ENCODE measurements around the gene KLHL40. TPM values are rescaled to one million over a fixed set of nuclear protein-coding genes. Genes with fewer than 3 reads are reported as not detected.

The KLHL40 gene
- total and polyA plus RNA-seq, 12 donors = 0.03 to 0.54 (median 0.11) TPM; not detected in 9

GRCh38 chr3:42649783-42650182 lies 35.6 kb upstream of the KLHL40 start:
- Histone ChIP-seq H3K4me3 (no peak overlapping the region), H3K27ac (no peak overlapping the region), H3K27me3 (no peaks in the 10 kb centered on the region), H3K36me3 (replicated peaks in 1 of 2) (peaks cover 0 to 38% of the 10 kb centered on the region in 2 donors), H3K9me3 (replicated peaks in 1 of 3) (no peaks in the 10 kb centered on the region), H3K4me1 (replicated peaks in 1 of 2) (peaks cover 19 to 34% of the 10 kb centered on the region in 2 donors)
- intact Hi-C loops (cut with DNase I) = loop anchor here (5.0 to 10.0 kb wide), 2 partner anchors 45 to 47 kb away; partner anchors contain the start of gene NKTR (in 2 of the 2)
- no peak for TF ChIP-seq CTCF (IDR thresholded peaks at IDR 0.05)
- no peak for TF ChIP-seq POLR2A (IDR thresholded peaks at IDR 0.05)
- 81 to 97% (median 88%) methylated on average over 4 of the region's 4 CpGs for WGBS, 4 donors
- no peak for DNase-seq

- peak in 5 of 7 donors; percentile 34 to 66 (median 50) for DNase-seq
- Histone ChIP-seq H3K4me3 (no peak overlapping the region), H3K27ac (peak overlapping the region in 3 of 5 donors; percentile 40 to 94 (median 89)), H3K27me3 (no peaks in the 10 kb centered on the region), H3K36me3 (replicated peaks in 1 of 2) (peaks cover 0 to 21% of the 10 kb centered on the region in 2 donors), H3K4me1 (replicated peaks in 1 of 2) (peaks cover 35 to 48% of the 10 kb centered on the region in 2 donors), H3K9me3 (replicated peaks in 1 of 3) (no peaks in the 10 kb centered on the region)
- intact Hi-C loops (cut with DNase I) = loop anchor here (5.0 to 10.0 kb wide), 2 partner anchors 47 to 49 kb away; partner anchors contain the start of gene NKTR (in 2 of the 2)
- no peak for TF ChIP-seq CTCF (IDR thresholded peaks at IDR 0.05)
- TF ChIP-seq POLR2A (IDR thresholded peaks at IDR 0.05) = no peak
- 76 to 91% (median 78%) methylated on average over 7 to 9 of the region's 9 CpGs for WGBS, 4 donors
These were observed 33.9 kb upstream of the KLHL40 start for GRCh38 chr3:42651248-42652091.

- intact Hi-C loops (cut with DNase I) = loop anchor here (5.0 to 10.0 kb wide), 2 partner anchors 47 to 50 kb away; partner anchors contain the start of gene NKTR (in 2 of the 2)
- Histone ChIP-seq H3K27ac (peak overlapping the region in 4 of 5 donors; percentile 23 to 94 (median 58)), H3K9me3 (replicated peaks in 1 of 3) (no peaks in the 10 kb centered on the region), H3K4me1 (replicated peaks in 1 of 2) (peaks cover 36 to 48% of the 10 kb centered on the region in 2 donors), H3K27me3 (no peaks in the 10 kb centered on the region), H3K4me3 (peak overlapping the region in 1 of 4 donors; percentile 86), H3K36me3 (replicated peaks in 1 of 2) (peaks cover 0 to 16% of the 10 kb centered on the region in 2 donors)
- TF ChIP-seq POLR2A (IDR thresholded peaks at IDR 0.05) (no peak), CTCF (IDR thresholded peaks at IDR 0.05) (no peak)
- 53 to 55% methylated on average over 1 of the region's 1 CpG; no CpG with 5 or more reads in 2 of the 4 donors for WGBS, 4 donors
- no peak for DNase-seq
These were observed 33.1 kb upstream of the KLHL40 start for GRCh38 chr3:42652251-42652610.

- no peak for TF ChIP-seq CTCF (IDR thresholded peaks at IDR 0.05)
- peak; percentile 62 to 88 for TF ChIP-seq POLR2A (IDR thresholded peaks at IDR 0.05)
- intact Hi-C loops (cut with DNase I) = loop anchor here (5.0 to 10.0 kb wide), 2 partner anchors 48 to 50 kb away; partner anchors contain the start of gene NKTR (in 2 of the 2)
- H3K27me3 ChIP-seq = no peaks in the 10 kb centered on the region
- peak; percentile 40 to 83 (median 73) for DNase-seq
- peak overlapping the region in 4 of 5 donors; percentile 27 to 94 (median 80) for H3K27ac ChIP-seq
- H3K36me3 ChIP-seq (replicated peaks in 1 of 2) = peaks cover 0 to 12% of the 10 kb centered on the region in 2 donors
- peaks cover 36 to 45% of the 10 kb centered on the region in 2 donors for H3K4me1 ChIP-seq (replicated peaks in 1 of 2)
- no peaks in the 10 kb centered on the region for H3K9me3 ChIP-seq (replicated peaks in 1 of 3)
- 28 to 36% (median 33%) methylated on average over 6 to 7 of the region's 7 CpGs for WGBS, 4 donors
- peak overlapping the region in 2 of 4 donors; percentile 58 to 86 for H3K4me3 ChIP-seq
These were observed 32.6 kb upstream of the KLHL40 start for GRCh38 chr3:42652611-42653302.
